Lower lobe of right lung (tissue), 2 donors: ENCODE measurements around the gene LHPP. TPM values are rescaled to one million over a fixed set of nuclear protein-coding genes. Genes with fewer than 3 reads are reported as not detected.

Experiments
- ATAC-seq, 2 donors: fragments of 200-7000 bp; cut with Tn5 transposase; one replicate each; pipeline ENCODE4 v1.9.1; 2020 to 2022; ENCODE audit warnings: mild to moderate bottlenecking in 2 of 2, moderate library complexity in 2 of 2
- DNase-seq: peaks from one replicate; pipeline ENCODE4 v3.0.0-alpha.2; 2020
- H3K27ac ChIP-seq: fragments of 200-600 bp; one replicate; pipeline ENCODE4 v1.8.0; 2022
- H3K27me3 ChIP-seq: fragments of 200-600 bp; one replicate; pipeline ENCODE4 v1.8.0; 2022; ENCODE audit warnings: low read depth
- H3K36me3 ChIP-seq: fragments of 200-600 bp; one replicate; pipeline ENCODE4 v1.8.0; 2022; ENCODE audit warnings: mild to moderate bottlenecking
- H3K4me1 ChIP-seq: fragments of 200-600 bp; one replicate; pipeline ENCODE4 v1.8.0; 2022
- H3K4me3 ChIP-seq: fragments of 200-600 bp; one replicate; pipeline ENCODE4 v1.8.0; 2022; ENCODE audit warnings: mild to moderate bottlenecking
- H3K9me3 ChIP-seq: fragments of 200-600 bp; one replicate; pipeline ENCODE4 v1.8.0; 2022
- intact Hi-C: fragments of 100-400 bp; cut with DNase I; formaldehyde crosslinking; loops from one replicate; pipeline ENCODE4 v1.11.0; 2022
- total RNA-seq: library from RNA; stranded (reverse); fragmentation: NEBNext Ultra II Directional; extraction: Animal tissue kit (Norgen Biotek cat#: 25700); gene quantifications from one replicate; pipeline ENCODE4 v1.2.1, GENCODE V29; 2021
- TF ChIP-seq, protein P1 (sequence below): fragments of 200-600 bp; IDR thresholded peaks from one replicate; pipeline ENCODE4 v1.8.0; 2022; ENCODE audit warnings: antibody characterized with exemption, mild to moderate bottlenecking
- donor health status: DM: no; HTN: yes; CAD: no; lungs with severe emphysema.

The LHPP gene
- total RNA-seq, 1 donor from 2014 or later = 17.8 TPM

GRCh38 chr10:124655191-124656112, 193.8 kb downstream of the LHPP start:
- ATAC-seq (no peak), DNase-seq (no peak)
- Histone ChIP-seq H3K4me1 (peaks cover 79% of the 10 kb centered on the region), H3K27ac (peak overlapping the region; percentile 72), H3K9me3 (no peaks in the 10 kb centered on the region), H3K4me3 (no peak overlapping the region), H3K27me3 (no peaks in the 10 kb centered on the region), H3K36me3 (no peaks in the 10 kb centered on the region)
- intact Hi-C loops = no loop called here
- TF ChIP-seq, protein P1, sequence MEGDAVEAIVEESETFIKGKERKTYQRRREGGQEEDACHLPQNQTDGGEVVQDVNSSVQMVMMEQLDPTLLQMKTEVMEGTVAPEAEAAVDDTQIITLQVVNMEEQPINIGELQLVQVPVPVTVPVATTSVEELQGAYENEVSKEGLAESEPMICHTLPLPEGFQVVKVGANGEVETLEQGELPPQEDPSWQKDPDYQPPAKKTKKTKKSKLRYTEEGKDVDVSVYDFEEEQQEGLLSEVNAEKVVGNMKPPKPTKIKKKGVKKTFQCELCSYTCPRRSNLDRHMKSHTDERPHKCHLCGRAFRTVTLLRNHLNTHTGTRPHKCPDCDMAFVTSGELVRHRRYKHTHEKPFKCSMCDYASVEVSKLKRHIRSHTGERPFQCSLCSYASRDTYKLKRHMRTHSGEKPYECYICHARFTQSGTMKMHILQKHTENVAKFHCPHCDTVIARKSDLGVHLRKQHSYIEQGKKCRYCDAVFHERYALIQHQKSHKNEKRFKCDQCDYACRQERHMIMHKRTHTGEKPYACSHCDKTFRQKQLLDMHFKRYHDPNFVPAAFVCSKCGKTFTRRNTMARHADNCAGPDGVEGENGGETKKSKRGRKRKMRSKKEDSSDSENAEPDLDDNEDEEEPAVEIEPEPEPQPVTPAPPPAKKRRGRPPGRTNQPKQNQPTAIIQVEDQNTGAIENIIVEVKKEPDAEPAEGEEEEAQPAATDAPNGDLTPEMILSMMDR = no peak

DNA sequence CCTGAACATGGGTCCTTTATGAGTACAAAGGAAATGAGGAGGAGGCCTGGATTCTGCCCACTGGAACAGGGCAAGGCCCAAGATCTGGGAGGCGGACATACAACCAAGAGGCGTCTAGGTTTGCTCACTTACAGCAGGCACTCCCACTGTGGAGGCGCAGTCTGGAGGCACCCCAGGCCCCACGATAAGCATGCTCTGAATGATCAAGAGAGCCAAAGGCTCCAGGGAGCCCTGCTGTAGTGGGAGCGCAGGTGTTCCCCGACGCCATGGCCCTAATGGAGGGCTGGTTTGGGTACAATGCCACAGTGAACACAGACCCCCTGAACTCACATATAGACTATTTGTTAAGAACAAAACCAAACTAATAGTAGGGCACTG, 194.5 kb downstream of the LHPP start:
- Histone ChIP-seq H3K27ac (no peak overlapping the region), H3K4me3 (no peak overlapping the region), H3K9me3 (no peaks in the 10 kb centered on the region), H3K36me3 (no peaks in the 10 kb centered on the region), H3K4me1 (peaks cover 77% of the 10 kb centered on the region), H3K27me3 (no peaks in the 10 kb centered on the region)
- TF ChIP-seq, protein P1 = no peak
- DNase-seq = no peak
- intact Hi-C loops = no loop called here
- no peak for ATAC-seq

- Histone ChIP-seq H3K4me1 (peaks cover 73% of the 10 kb centered on the region), H3K4me3 (no peak overlapping the region), H3K27me3 (no peaks in the 10 kb centered on the region), H3K36me3 (no peaks in the 10 kb centered on the region), H3K9me3 (no peaks in the 10 kb centered on the region), H3K27ac (no peak overlapping the region)
- intact Hi-C loops = no loop called here
- DNase-seq (no peak), ATAC-seq (no peak)
- TF ChIP-seq, protein P1 = no peak
Measured at GRCh38 chr10:124656541-124656940, 194.9 kb downstream of the LHPP start.

DNA sequence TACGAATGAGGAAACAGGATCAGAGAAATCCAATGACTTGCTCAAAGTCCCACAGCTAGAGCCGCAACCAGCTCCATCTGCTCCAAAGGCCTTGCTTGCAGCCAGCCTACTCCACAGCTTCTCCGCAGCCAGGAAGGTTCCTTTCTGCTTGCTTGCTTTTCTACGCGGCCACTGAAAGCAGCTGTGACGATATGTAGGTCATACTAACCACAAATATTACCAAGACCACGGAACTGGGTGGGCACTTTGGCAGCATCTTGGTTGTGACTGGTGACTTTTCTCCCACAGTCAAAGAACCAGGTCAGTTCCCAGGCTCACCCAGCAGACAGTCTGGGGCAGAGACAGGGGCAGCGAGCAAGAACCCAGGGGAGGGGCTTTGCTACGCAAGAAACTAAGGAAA, 196.2 kb downstream of the LHPP start:
- intact Hi-C loops = no loop called here
- Histone ChIP-seq H3K4me3 (no peak overlapping the region), H3K27ac (peak overlapping the region; percentile 32), H3K27me3 (no peaks in the 10 kb centered on the region), H3K4me1 (peaks cover 62% of the 10 kb centered on the region), H3K9me3 (no peaks in the 10 kb centered on the region), H3K36me3 (no peaks in the 10 kb centered on the region)
- TF ChIP-seq, protein P1 = no peak
- peak in 1 of 2 donors; percentile 10 for ATAC-seq
- no peak for DNase-seq

GRCh38 chr10:124658591-124659242, 197.1 kb downstream of the LHPP start:
- TF ChIP-seq, protein P1 = no peak
- intact Hi-C loops = no loop called here
- no peak for DNase-seq
- peaks cover 53% of the 10 kb centered on the region for H3K4me1 ChIP-seq
- no peaks in the 10 kb centered on the region for H3K9me3 ChIP-seq
- H3K27ac ChIP-seq = peak overlapping the region; percentile 31
- H3K27me3 ChIP-seq = no peaks in the 10 kb centered on the region
- ATAC-seq = no peak
- no peaks in the 10 kb centered on the region for H3K36me3 ChIP-seq
- H3K4me3 ChIP-seq = no peak overlapping the region
